RWPE2 (cell line): ENCODE measurements around the gene CFAP46.

Experiments used
- ATAC-seq: fragments of 200-7000 bp; cut with Tn5 transposase; 3 replicates; pipeline ENCODE4 v1.9.1; 2021; ENCODE audit warnings: low read depth
- DNase-seq: peaks from one replicate; pipeline ENCODE4 v3.0.0-alpha.2; 2020; ENCODE audit warnings: low spot score
- H3K27ac ChIP-seq: fragments of 450-650 bp; 2 replicates; pipeline ENCODE4 v1.5.1; 2017; ENCODE audit warnings: mild to moderate bottlenecking; ENCODE audit not compliant: poor library complexity, severe bottlenecking
- H3K27me3 ChIP-seq: fragments of 250-450 bp; sonication (Bioruptor Pico); 2 replicates; pipeline ENCODE4 v1.5.1; 2021; ENCODE audit warnings: mild to moderate bottlenecking, moderate library complexity; ENCODE audit not compliant: insufficient read depth, poor library complexity, severe bottlenecking
- H3K36me3 ChIP-seq: fragments of 250-450 bp; sonication (Bioruptor Pico); 2 replicates; pipeline ENCODE4 v1.5.1; 2020; ENCODE audit warnings: low read depth, mild to moderate bottlenecking, moderate library complexity
- H3K4me1 ChIP-seq: fragments of 250-450 bp; sonication (Bioruptor Pico); 2 replicates; pipeline ENCODE4 v1.5.1; 2021; ENCODE audit warnings: mild to moderate bottlenecking, moderate library complexity; ENCODE audit not compliant: insufficient read depth, poor library complexity, severe bottlenecking
- H3K4me3 ChIP-seq: fragments of 250-450 bp; sonication (Bioruptor Pico); 2 replicates; pipeline ENCODE4 v1.5.1; 2021; ENCODE audit warnings: mild to moderate bottlenecking, moderate library complexity; ENCODE audit not compliant: severe bottlenecking
- H3K9me3 ChIP-seq: fragments of 250-450 bp; sonication (Bioruptor Pico); 2 replicates; pipeline ENCODE4 v1.5.1; 2021; ENCODE audit warnings: mild to moderate bottlenecking, moderate library complexity; ENCODE audit not compliant: severe bottlenecking
- TF ChIP-seq, protein P1 (sequence below): fragments of 450-650 bp; IDR thresholded peaks from one replicate; pipeline ENCODE4 v1.5.1; 2017; ENCODE audit warnings: mild to moderate bottlenecking, moderate library complexity; ENCODE audit not compliant: poor library complexity, severe bottlenecking

The CFAP46 gene

DNA sequence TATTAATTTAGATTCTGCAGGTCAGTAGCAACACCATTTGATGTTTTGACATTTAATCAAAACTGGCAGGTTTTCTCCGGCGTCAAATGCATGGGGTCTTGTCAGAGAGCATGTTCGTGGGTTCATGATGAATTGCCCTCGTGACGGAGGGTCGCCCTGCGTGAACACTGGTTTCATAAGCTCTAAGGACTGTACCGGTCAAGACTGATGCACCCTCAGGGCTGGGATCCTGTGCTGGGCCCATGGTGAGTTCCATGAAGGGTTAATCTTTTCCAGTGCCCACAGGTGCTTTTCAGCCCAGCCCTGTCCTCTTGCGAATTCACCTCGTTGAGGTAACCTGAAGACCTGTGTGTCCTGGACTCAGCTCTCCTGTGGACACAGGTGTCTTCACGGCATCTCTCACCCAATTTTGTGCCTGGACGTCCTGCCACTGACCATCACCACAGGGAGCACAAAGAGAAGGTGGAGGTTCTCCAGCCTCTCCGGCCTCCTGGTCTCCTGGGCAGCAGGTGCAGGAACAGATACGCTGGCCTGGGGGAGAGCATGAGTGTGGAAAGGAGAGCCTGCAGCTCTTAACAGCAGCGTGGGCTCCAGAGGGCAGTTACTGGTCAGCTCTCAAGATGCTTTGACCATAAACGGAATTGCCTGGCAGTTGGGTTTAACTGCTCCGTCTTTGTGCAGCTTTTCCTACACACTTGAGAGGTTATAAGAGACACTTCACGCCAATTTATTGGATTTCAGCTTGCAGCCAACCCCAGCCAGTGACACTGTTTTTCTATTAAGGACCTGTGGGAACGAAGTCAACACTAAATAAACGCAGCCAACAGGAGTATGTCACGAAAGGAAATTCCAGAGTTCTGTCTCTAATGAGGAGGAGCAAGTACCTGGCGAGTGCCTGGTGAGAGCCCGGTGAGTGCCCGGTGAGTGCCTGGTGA lies 37.4 kb upstream of the CFAP46 start:
- Histone ChIP-seq H3K27ac (no peak overlapping the region), H3K4me1 (no peaks in the 10 kb centered on the region), H3K27me3 (peaks cover 33% of the 10 kb centered on the region), H3K9me3 (no peaks in the 10 kb centered on the region), H3K4me3 (no peak overlapping the region), H3K36me3 (no peaks in the 10 kb centered on the region)
- TF ChIP-seq, protein P1, sequence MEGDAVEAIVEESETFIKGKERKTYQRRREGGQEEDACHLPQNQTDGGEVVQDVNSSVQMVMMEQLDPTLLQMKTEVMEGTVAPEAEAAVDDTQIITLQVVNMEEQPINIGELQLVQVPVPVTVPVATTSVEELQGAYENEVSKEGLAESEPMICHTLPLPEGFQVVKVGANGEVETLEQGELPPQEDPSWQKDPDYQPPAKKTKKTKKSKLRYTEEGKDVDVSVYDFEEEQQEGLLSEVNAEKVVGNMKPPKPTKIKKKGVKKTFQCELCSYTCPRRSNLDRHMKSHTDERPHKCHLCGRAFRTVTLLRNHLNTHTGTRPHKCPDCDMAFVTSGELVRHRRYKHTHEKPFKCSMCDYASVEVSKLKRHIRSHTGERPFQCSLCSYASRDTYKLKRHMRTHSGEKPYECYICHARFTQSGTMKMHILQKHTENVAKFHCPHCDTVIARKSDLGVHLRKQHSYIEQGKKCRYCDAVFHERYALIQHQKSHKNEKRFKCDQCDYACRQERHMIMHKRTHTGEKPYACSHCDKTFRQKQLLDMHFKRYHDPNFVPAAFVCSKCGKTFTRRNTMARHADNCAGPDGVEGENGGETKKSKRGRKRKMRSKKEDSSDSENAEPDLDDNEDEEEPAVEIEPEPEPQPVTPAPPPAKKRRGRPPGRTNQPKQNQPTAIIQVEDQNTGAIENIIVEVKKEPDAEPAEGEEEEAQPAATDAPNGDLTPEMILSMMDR: no peak
- DNase-seq: no peak
- no peak for ATAC-seq

DNA sequence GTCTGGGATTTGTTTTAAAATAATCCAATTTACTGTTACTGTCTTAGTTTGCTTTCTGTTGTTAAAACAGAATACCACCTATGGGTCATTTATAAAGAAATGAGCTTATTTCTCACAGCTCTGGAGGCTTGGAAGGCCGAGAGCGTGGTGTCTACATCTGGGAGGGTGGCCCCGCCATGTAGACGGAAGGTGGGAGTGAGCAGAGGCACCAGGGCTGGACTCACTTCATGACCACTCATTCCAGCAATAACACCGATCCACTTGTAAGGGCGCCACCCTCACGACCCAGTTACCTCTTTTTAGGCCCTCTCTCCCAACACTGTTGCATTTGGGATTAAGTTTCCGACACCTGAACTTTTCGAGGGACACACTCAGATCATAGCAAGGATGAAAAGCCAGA lies 36.2 kb upstream of the CFAP46 start:
- no peaks in the 10 kb centered on the region for H3K9me3 ChIP-seq
- TF ChIP-seq, protein P1: no peak
- H3K4me3 ChIP-seq: no peak overlapping the region
- no peaks in the 10 kb centered on the region for H3K4me1 ChIP-seq
- ATAC-seq: no peak
- no peak for DNase-seq
- H3K27ac ChIP-seq: no peak overlapping the region
- peaks cover 38% of the 10 kb centered on the region for H3K27me3 ChIP-seq
- H3K36me3 ChIP-seq: no peaks in the 10 kb centered on the region

DNA sequence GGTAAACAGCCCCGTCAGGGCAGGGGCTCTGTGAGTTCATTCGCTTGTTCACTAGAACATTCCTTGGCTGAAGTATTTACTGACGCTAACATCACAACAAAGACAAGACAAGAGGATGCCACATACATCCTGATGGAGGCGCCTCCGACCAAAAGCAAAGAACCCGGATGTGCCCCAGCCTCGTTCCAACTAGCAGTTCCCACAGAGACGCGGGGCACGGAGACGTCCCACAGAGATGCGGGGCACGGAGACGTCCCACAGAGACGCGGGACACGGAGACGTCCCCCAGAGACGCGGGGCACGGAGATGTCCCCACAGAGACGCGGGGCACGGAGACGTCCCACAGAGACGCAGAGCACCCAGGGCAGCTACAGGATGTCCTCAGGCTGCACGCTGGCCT lies 35.4 kb upstream of the CFAP46 start:
- Histone ChIP-seq H3K4me1 (no peaks in the 10 kb centered on the region), H3K27me3 (peaks cover 42% of the 10 kb centered on the region), H3K9me3 (no peaks in the 10 kb centered on the region), H3K27ac (no peak overlapping the region), H3K36me3 (no peaks in the 10 kb centered on the region), H3K4me3 (no peak overlapping the region)
- TF ChIP-seq, protein P1: no peak
- no peak for DNase-seq
- ATAC-seq: no peak

DNA sequence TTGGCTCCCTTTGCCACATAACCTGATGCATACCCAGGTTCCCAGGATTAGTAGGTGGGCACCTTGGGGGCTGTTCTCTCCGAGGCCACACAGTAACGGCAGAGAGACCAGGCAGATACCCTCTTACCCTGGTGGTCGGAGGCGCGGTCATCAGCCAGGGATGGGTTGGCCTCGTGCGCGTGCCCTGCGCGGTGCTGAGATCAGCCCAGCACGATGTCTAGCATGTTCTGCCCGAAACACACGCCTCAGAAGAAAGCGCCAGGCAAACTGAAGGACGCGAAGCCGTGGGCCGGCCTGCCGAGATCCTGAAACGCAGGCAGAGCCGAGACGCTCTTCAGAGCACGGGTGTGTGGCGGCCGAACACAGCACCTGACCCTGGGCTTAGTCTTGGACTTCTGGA lies 34.7 kb upstream of the CFAP46 start:
- no peak overlapping the region for H3K27ac ChIP-seq
- H3K4me1 ChIP-seq: no peaks in the 10 kb centered on the region
- H3K4me3 ChIP-seq: no peak overlapping the region
- no peak for DNase-seq
- no peak for ATAC-seq
- no peaks in the 10 kb centered on the region for H3K9me3 ChIP-seq
- H3K27me3 ChIP-seq: peaks cover 50% of the 10 kb centered on the region
- no peaks in the 10 kb centered on the region for H3K36me3 ChIP-seq
- TF ChIP-seq, protein P1: no peak
